ENCODE data around the gene IKZF3.

The IKZF3 gene

DNA sequence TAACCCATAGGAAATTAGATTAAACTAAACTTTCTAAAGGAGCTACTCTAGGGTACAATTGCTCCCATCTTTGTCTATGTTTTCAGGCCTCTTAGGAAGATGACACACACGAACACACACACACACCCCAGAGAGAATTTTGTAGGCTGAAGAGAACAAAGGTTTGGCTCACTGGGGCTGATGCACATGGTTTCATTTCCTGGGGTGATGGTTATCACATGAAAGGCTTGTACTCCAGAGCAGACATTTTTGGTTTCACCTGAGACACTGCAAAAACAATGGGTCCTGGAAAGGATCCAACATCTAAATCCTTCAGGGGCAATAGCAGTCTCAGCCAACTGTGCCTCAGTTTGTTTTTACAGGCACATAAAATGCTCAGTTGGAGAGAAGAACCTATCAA, 63.6 kb downstream of the IKZF3 start:
- Histone ChIP-seq H3K9me3 (ENCODE audit: control insufficient read depth, insufficient read depth, low read depth, low read length) (no peaks in the 10 kb centered on the region), H3K4me1 (ENCODE audit: control insufficient read depth, insufficient read depth, low read length) (peaks cover 30% of the 10 kb centered on the region), H3K36me3 (ENCODE audit: control insufficient read depth in 2 of 2, insufficient read depth in 1 of 2, low read length in 2 of 2) (no peaks in the 10 kb centered on the region), H3K4me3 (ENCODE audit: low read depth, low read length) (no peak overlapping the region), H3K27ac (ENCODE audit: extremely low read depth, low read depth, low read length) (peak overlapping the region; percentile 98)
- ChIA-PET POLR2A (no interaction called here), CTCF (interaction anchor here (0.7 kb wide), 1 partner anchor 125 kb away, joined by 3 read pairs; no protein-coding TSS in a partner anchor)
- TF ChIP-seq ZIC2 (tag by site-specific recombination; IDR thresholded peaks at IDR 0.05) (peak; percentile 39; the same call in 1 of the 2 replicates), GLIS1 (tag by site-specific recombination; IDR thresholded peaks at IDR 0.05) (peak; percentile 6; the same call in 1 of the 2 replicates), ZNF596 (tag by site-specific recombination; IDR thresholded peaks at IDR 0.05) (peak; percentile 21; the same call in 1 of the 2 replicates), SP7 (tag by site-specific recombination; IDR thresholded peaks at IDR 0.05) (no peak), RBAK (tag by site-specific recombination; IDR thresholded peaks at IDR 0.05) (no peak), ZNF184 (tag by site-specific recombination; IDR thresholded peaks at IDR 0.05) (no peak), ZSCAN30 (tag by site-specific recombination; IDR thresholded peaks at IDR 0.05) (peak; percentile 8; the same call in 1 of the 2 replicates), ZNF335 (tag by site-specific recombination; conservative IDR thresholded peaks at IDR 0.05) (peak; percentile 54), ZBTB20 (tag by site-specific recombination; IDR thresholded peaks at IDR 0.05) (peak; percentile 9; the same call in 1 of the 2 replicates)
- TF ChIP-seq, protein P1, sequence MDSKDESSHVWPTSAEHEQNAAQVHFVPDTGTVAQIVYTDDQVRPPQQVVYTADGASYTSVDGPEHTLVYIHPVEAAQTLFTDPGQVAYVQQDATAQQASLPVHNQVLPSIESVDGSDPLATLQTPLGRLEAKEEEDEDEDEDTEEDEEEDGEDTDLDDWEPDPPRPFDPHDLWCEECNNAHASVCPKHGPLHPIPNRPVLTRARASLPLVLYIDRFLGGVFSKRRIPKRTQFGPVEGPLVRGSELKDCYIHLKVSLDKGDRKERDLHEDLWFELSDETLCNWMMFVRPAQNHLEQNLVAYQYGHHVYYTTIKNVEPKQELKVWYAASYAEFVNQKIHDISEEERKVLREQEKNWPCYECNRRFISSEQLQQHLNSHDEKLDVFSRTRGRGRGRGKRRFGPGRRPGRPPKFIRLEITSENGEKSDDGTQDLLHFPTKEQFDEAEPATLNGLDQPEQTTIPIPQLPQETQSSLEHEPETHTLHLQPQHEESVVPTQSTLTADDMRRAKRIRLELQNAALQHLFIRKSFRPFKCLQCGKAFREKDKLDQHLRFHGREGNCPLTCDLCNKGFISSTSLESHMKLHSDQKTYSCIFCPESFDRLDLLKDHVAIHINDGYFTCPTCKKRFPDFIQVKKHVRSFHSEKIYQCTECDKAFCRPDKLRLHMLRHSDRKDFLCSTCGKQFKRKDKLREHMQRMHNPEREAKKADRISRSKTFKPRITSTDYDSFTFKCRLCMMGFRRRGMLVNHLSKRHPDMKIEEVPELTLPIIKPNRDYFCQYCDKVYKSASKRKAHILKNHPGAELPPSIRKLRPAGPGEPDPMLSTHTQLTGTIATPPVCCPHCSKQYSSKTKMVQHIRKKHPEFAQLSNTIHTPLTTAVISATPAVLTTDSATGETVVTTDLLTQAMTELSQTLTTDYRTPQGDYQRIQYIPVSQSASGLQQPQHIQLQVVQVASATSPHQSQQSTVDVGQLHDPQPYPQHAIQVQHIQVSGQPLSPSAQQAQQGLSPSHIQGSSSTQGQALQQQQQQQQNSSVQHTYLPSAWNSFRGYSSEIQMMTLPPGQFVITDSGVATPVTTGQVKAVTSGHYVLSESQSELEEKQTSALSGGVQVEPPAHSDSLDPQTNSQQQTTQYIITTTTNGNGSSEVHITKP (tag by site-specific recombination; IDR thresholded peaks at IDR 0.05): peak; percentile 78

DNA sequence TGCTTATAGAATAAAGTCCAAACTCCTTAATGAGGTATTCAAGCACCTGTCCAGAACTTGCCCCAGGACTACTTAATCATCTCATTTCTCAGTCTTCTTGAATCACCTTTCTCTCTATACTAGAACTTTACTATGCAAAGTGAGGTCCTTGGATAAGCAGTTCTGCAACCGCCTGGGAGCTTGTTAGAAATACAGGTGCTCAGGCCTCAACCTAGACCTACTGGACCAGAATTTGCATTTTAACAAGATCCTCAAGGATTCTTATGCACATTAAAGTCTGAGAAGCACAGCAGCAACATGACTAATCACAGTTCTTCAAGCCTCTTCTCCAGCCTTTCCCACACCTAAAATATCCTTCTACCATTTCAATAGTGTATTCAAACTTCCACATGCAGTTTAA, 64.7 kb downstream of the IKZF3 start:
- H3K36me3 ChIP-seq (ENCODE audit: control insufficient read depth in 2 of 2, insufficient read depth in 1 of 2, low read length in 2 of 2): no peaks in the 10 kb centered on the region
- H3K4me1 ChIP-seq (ENCODE audit: control insufficient read depth, insufficient read depth, low read length): peaks cover 26% of the 10 kb centered on the region
- CTCF ChIA-PET: no interaction called here
- peak overlapping the region; percentile 98 for H3K27ac ChIP-seq (ENCODE audit: extremely low read depth, low read depth, low read length)
- no peak for TF ChIP-seq PRDM1 (tag by site-specific recombination; IDR thresholded peaks at IDR 0.05)
- TF ChIP-seq ZNF211 (tag by site-specific recombination; IDR thresholded peaks at IDR 0.05; ENCODE audit: low read depth): no peak
- no peak for TF ChIP-seq ZNF48 (tag by site-specific recombination; IDR thresholded peaks at IDR 0.05)
- TF ChIP-seq, protein P2, sequence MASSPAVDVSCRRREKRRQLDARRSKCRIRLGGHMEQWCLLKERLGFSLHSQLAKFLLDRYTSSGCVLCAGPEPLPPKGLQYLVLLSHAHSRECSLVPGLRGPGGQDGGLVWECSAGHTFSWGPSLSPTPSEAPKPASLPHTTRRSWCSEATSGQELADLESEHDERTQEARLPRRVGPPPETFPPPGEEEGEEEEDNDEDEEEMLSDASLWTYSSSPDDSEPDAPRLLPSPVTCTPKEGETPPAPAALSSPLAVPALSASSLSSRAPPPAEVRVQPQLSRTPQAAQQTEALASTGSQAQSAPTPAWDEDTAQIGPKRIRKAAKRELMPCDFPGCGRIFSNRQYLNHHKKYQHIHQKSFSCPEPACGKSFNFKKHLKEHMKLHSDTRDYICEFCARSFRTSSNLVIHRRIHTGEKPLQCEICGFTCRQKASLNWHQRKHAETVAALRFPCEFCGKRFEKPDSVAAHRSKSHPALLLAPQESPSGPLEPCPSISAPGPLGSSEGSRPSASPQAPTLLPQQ (tag by site-specific recombination; IDR thresholded peaks at IDR 0.05): no peak
- TF ChIP-seq ZNF112 (tag by site-specific recombination; IDR thresholded peaks at IDR 0.05): no peak
- TF ChIP-seq ZBTB48 (tag by site-specific recombination; IDR thresholded peaks at IDR 0.05): no peak
- H3K4me3 ChIP-seq (ENCODE audit: low read depth, low read length): no peak overlapping the region
- POLR2A ChIA-PET: no interaction called here
- H3K9me3 ChIP-seq (ENCODE audit: control insufficient read depth, insufficient read depth, low read depth, low read length): no peaks in the 10 kb centered on the region

DNA sequence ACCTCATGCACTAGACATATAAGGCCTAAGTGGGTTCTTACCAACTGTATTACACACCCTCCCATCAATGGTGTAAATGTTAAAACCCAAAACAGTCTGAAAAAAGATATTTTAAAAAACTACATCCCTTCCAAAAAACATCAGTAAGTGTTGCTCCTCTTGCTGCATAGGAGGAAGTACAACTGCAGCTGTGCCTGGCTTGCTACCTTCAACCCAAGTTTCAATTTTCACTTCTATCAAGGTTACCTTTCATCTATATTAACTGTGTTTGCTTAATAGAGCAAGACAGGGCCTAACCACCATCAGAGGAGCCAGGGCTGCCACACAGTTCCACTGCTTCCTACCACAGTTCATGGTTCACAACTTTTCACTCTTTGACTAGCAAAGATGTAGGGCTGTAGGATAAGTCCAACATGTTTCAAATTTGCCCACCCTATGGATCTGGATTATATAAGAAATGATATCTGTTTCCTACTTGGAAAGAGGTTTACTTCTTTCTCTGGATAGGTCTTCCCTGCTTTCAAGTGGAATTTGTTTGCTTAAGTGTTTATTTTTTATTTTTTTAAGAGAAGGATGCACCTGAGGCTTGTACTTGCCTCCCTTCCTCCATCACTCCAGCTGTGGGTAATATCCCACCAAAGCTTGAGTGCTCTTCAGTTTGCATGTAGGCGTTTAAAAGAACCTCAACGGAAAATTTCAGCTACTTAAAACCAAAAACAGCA, 69.7 kb downstream of the IKZF3 start:
- TF ChIP-seq, protein P1 (tag by site-specific recombination; IDR thresholded peaks at IDR 0.05): peak; percentile 47; the same call in 1 of the 2 replicates
- no peak for TF ChIP-seq KLF7 (tag by site-specific recombination; IDR thresholded peaks at IDR 0.05; ENCODE audit: borderline replicate concordance)
- peaks cover 6% of the 10 kb centered on the region for H3K4me1 ChIP-seq (ENCODE audit: control insufficient read depth, insufficient read depth, low read length)
- H3K4me3 ChIP-seq (ENCODE audit: low read depth, low read length): no peak overlapping the region
- H3K9me3 ChIP-seq (ENCODE audit: control insufficient read depth, insufficient read depth, low read depth, low read length): no peaks in the 10 kb centered on the region
- no peak overlapping the region; the same call in 1 of the 2 replicates for H3K27ac ChIP-seq (ENCODE audit: extremely low read depth, low read depth, low read length)
- POLR2A ChIA-PET: no interaction called here
- CTCF ChIA-PET: interaction anchor here (0.6 to 1.8 kb wide), 2 partner anchors 91 to 173 kb away, joined by 3 to 5 read pairs; no protein-coding TSS in a partner anchor
- no peaks in the 10 kb centered on the region for H3K36me3 ChIP-seq (ENCODE audit: control insufficient read depth in 2 of 2, insufficient read depth in 1 of 2, low read length in 2 of 2)
